ENCODE results near the gene POLR3K. TPM values are rescaled to one million over a fixed set of nuclear protein-coding genes. Genes with fewer than 3 reads are reported as not detected.

POLR3K gene
- total RNA-seq, 4 donors from 2014 or later = 1.5 to 7.3 (median 4.8) TPM

DNA sequence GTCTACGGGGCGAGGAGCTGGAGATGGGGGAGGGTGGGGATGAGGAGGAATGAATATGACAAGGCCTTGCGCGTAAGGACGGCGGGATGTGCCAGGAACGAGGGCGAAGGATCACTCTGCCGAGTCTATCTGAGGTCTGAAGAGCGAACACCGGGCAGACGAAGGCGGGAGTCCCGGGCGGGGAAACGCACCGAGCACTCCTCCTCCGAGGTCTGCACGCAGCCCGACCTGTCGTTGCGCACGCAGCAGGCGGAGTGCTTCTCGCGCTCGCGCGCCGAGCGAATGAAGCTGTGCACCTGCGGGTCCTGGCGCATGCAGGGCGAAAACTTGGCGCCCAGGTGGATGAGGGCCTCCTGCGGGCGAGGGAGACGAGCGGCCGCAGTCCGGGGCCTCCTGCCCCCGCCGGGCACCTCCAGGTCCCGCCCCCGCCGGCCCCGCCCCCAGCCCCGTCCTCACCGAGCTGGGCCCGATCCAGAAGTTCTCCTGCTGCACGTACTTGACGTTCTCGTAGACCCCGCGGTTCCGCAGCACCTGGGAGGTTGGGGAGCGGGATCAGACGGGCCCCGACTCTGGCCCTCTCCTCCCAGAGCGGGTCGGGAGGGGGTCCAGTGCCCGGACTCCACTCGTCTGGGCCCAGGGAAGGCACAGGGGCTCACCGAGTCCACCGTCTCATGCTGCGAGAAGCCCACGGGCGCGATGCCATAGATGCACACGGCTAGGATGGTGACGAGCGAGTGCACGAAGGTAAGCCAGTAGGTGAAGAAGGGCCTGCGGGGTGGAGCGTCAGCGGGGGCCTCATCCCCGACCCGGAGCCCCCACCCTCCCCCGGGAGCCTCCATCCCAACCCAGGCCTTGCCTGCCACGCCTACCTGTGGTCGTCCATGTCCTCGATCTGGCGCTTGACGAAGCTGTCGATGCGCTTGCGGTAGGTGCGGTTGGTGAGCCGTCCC, 7.8 kb upstream of the POLR3K start:
- TF ChIP-seq, protein P1, sequence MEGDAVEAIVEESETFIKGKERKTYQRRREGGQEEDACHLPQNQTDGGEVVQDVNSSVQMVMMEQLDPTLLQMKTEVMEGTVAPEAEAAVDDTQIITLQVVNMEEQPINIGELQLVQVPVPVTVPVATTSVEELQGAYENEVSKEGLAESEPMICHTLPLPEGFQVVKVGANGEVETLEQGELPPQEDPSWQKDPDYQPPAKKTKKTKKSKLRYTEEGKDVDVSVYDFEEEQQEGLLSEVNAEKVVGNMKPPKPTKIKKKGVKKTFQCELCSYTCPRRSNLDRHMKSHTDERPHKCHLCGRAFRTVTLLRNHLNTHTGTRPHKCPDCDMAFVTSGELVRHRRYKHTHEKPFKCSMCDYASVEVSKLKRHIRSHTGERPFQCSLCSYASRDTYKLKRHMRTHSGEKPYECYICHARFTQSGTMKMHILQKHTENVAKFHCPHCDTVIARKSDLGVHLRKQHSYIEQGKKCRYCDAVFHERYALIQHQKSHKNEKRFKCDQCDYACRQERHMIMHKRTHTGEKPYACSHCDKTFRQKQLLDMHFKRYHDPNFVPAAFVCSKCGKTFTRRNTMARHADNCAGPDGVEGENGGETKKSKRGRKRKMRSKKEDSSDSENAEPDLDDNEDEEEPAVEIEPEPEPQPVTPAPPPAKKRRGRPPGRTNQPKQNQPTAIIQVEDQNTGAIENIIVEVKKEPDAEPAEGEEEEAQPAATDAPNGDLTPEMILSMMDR (IDR thresholded peaks at IDR 0.05; ENCODE audit: low read depth) = no peak

DNA sequence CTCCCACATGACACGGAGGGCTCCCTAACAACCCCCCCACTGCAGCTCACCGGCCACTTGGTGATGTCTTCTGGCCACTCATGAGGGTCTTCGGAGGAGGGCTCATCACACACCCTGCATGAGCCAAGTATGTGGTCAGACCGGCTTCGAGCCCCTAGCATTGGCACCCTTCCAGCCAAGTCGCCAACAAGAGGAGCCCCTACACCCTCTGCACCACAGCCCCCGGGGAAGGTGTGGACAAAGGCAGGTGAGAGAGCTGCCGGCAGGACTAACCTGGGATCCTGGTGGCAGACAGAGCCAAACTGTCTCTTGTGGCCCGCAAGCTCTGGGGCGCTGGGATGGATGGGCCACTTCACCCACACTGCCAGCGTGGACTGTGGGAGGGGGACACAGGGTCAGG, 6.8 kb upstream of the POLR3K start:
- TF ChIP-seq, protein P1 (IDR thresholded peaks at IDR 0.05; ENCODE audit: low read depth) = no peak

DNA sequence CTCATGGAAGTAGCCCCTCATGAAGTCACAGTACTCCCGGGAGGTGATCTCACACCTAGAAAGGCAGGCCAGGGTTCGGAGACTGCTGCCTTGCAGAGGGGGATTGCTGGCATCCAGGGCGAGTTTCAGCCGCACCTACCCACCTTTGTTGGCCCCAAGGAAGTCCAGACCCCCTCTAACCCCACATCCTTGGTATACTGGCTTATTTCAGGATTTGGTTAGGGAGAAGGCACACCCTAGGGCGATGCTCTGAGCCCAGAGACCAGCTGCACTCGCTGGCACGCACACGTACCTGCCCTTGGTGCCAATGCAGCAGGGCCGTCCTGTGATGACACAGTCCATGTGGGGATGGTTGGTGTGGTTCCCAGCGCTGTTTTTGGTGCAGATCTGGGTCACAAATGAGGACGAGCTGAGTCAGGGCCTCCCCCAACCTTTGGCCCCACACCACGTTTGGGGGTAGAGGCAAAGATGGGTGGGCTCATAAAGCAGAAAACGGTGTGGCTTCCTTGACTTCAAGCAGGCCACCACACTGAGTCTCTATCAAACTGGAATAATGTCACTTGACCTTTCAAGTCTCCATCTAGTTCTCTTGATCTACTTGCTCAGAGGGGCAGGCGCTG, 6.1 kb upstream of the POLR3K start:
- TF ChIP-seq, protein P1 (IDR thresholded peaks at IDR 0.05; ENCODE audit: low read depth) = no peak

DNA sequence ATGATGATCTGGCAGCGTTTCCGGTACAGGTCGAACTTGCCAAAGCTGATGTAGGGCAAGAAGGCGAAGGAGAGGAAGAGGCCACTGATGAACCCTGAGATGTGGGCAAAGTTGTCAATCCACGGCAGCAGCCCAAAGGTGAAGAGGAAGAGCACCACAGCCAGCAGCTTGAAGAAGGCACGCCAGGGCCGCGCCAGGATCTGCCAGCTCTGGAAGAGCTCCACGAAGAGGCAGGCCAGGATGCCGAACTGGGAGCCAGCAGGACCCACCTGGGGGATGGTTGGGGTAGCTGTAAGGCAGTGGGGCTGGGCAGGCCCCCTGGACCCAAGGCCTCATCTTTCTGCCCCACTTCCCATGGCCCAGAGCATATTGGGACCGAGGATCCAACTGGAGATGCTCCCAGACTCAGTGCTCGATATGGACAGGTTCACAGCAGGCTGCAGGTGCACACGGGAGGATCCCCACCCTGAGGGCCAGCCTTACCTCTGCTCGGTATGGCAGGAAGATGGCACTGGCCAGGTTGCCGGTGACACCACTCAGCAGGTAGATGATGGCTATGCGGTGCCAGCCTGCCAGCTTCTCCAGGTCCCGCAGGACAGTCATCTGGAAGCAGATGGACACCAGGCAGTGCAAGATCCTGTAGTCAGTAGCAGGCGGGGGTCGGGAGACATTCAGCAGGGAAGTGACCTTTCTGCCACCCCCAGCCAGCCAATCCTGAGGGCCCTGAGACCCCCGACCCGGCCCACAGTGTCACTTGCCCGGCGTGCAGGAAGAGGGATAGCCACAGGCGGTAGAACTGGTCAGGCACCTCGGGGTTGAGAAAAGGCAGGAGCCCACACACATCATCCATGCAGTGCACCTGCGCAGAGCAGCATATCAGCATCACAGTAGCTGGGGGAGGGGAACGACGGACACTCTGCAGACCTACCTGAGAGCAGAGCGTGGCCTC, 5.4 kb upstream of the POLR3K start:
- TF ChIP-seq, protein P1 (IDR thresholded peaks at IDR 0.05; ENCODE audit: low read depth) = no peak

DNA sequence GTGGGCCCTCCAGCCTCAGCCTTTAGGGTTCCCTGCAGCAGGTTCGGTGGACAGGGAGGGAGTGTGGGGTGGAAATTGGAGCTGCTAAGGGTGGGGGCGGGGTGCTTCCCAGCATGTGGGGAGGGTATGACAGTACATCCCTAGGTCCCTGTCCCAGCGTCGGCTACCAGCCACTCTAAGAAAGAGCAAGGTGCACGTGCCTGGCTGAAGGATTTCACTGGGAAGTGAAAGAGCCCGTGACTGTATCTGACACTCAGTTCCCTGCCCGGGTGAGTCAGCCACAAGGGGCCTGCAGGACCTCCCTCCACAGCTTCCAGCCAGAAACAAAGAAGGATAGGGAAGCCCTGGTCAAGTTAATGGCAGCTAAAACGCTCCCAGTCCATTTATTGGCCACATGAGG, 4.3 kb upstream of the POLR3K start:
- TF ChIP-seq, protein P1 (IDR thresholded peaks at IDR 0.05; ENCODE audit: low read depth) = no peak

DNA sequence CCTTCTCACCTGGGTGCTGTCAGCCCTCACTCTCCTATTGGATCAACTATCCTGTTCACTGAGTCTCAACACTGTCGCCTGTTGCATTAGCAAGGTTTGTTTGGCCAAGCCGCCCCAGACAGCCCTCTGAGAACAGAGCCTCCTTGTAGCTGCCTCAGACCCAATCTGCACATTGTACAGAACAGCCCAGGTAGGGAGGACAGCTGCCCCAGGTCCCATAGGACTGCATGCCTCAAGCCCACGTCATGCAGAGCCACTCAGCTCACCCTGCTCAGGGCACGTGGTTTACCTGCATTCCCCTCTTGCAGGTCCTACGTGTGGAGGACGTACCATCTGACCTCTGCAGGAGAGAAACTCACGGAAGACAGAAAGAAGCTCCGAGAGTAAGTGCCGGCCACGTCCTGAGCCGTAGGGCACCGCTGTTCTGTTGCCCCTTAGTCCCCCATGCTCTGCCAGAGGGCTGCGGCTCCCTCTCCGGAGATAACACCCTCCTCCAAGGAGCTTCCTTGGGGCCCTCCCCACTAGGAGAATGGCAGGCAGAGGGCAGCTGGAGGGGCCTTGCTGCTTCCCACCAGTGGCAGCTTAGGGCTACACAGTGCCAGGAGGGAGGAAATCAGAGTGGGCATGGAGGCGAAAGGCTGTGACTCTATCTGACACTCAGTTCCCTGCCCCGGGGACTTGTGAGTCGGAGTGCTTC, 3.0 kb upstream of the POLR3K start:
- TF ChIP-seq, protein P1 (IDR thresholded peaks at IDR 0.05; ENCODE audit: low read depth) = no peak

All from subcutaneous adipose tissue (tissue), 4 donors.